OCI-M2 (cell line): ENCODE data around the gene C6orf47.

Experiments used
- DNase-seq: peaks from one replicate; lab custom pipeline; 2025; ENCODE audit not compliant: unreplicated experiment; lab: John Stamatoyannopoulos, UW

The C6orf47 gene

DNA sequence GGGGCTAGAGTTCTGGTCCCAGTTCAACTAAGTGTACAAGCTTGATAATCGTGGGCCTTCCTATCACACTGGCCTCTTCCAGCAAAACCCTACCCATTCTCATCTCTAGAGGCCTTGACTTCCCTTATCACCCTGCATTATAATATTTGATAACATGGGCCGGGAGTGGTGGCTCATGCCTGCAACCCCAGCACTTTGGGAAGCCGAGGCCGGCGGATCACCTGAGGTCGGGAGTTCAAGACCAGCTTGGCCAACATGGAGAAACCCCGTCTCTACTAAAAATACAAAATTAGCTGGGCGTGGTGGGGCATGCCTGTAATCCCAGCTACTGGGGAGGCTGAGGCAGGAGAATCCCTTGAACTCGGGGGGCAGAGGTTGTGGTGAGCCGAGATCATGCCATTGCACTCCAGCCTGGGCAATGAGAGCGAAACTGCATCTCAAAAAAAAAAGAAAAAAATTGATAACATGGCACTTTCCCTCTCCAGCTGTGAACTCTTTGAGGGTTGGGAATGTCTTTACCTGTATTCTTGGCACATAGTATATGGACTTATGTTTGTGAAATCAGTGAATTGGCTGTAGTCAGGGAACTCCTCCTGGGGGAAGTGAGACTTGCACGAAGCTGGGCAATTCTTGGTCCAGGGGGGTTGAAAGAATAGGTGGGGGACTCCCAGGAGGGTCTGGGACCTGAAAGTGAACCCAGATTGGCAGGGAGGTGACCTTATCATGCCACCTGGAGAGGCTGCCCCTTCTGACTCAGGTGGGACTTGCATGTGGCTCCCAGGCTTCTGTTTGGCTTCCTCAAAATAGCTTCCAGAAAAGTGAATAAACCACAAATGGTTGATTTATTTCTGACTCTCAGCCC, 915 bp upstream of the C6orf47 start:
- no peak for DNase-seq

DNA sequence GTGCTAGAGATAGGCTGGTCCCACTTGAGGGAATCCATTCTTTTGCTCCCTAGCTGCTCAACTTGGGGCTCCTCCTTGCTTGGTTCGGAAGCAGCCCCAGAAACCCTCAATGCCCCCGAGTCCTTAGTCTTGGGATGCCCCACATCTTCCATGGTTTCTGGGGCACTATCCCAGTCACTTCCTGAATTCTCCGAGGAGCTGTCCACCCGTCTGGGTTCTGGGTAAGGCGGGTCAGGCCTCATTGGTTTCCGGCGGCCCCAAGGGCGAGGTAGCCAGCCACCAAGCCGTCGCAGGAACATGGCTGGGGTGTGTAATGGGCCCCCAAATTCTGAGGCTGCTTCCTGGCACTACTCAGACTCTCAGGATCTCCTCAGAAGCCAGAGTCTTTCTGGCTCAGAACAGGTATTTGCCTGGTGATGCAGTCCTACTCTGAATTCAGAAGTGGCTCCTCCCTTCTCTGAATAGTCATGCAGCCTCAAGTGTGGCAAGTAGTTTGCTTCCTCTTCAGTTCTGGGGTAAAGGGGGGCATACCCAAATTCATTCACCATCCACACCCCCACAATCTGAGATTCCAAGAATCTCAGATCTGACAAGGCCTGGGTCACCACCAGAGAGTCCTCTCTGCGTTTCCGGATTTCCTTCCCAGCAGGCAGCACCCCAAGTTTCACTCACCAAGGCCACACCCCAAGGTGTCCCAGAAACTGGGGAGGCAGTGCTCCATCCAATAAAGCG, 763 bp downstream of the C6orf47 start:
- no peak for DNase-seq

DNA sequence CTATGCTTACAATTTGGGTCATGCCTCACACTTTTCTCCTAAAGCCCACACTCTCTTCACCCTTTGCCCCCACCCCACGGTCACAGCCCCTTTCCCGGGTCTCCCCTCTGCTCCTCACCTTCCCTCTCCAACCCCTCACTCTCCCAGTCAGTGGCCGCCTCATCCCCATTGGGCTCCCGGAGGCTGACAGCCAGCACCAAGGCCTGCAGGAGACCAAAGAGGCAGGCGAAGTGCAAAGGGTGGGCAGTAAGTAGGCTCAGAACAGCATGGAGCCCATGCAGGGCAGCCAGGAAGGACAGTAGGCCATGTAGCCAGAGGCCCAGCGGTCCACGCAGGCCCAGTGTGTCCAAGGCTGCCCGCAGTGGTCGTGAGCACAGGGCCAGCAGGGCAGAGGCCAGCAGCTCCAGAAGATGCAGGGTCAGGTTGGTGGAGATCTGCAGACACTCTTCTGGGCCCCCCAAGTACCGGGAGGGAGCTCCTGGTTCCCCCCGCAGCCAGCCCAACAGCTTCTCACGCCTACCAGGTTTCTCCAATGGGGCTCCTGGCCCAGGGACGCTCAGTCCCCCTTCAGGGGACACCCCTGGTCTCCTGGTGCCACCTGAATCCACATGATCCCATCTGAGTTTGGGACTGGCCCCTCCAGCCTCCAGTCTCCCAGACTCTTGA, 1.5 kb downstream of the C6orf47 start:
- DNase-seq: no peak

GRCh38 chr6:31658158-31658688, 2.4 kb downstream of the C6orf47 start:
- DNase-seq: no peak

GRCh38 chr6:31657406-31658157, 3.0 kb downstream of the C6orf47 start:
- DNase-seq: no peak

DNA sequence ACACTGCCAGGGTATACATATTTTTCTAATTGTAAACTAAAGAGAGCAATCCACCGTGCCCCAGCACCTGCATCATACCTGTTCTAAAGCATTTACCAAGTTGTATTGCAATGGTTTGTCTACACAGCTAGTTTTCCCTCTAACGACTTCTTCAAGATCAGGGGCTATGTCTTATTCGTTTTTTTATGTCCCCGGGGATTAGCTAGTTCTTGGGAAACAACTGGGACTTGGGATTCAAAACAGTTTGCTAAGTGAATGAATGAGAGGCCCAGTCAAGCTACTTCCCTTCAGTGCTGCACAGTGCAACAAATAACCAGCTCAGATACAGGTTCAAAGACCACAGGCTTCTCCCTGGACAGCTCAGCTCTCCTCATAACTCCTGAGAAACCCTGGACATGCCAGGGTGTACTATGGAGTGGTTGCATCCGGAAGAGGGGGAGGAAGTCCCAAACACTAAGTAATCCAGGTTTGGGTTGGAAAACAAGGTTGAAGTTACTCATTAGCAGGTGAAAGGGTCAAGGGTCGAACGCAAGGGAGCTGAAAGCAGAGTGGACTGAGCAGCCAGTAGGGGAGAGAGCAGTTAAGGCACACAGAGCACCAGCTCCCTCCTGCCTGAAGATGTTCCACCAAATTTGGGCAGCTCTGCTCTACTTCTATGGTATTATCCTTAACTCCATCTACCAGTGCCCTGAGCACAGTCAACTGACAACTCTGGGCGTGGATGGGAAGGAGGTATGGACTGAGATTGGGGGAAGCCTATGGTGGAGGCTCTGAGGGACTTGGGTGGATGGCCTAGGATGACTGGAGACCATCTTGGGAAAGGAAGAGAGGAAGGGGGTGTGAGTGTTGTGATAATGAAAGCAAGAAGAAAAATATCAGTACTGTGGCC, 5.0 kb downstream of the C6orf47 start, which contains the start of gene APOM:
TSS of gene APOM (plus strand) at position 546 of the 889 bp plus-strand sequence. CDS start at position 619, 73 bp downstream.
- no peak for DNase-seq

GRCh38 chr6:31654574-31655348, 5.8 kb downstream of the C6orf47 start:
- no peak for DNase-seq

DNA sequence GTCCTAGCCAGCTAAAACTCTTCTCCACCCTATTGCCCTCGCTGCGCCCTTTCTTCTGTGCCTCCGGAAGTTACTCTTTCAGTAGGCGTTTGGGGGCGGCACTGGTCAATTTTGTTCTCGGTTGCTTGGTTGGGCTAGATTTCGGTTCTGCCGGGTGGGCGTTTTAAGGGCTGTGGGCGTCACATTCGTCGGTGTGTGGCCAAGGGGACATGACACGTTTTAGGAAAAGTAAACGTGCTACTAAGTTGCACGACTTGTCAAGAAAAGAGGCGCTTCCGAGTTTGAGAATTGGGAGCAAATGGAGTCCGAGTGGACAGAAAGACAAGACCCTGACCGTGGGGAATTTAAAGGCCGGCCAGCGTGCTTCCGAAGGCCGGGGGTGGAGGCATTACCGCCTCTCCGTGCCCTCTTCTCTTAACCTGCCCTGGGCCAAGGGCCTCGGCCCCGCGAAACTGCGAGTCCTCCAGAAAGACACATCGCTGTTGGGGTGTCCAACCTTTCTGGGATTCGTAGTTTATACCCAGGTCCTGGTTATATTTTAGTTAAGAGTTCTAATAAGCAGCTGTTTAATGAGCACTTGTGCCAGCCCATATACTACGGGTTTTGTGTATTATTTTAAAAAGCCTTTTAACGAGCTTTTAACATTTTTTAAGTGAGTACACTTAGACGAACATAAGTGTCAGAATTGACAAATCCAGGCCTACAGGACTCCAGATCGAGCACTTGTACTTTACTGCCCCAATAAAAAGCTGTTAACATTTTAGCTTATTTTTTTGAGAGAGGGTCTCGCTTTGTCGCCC, 7.5 kb downstream of the C6orf47 start:
- no peak for DNase-seq

GRCh38 chr6:31651602-31652191, 8.9 kb downstream of the C6orf47 start:
- no peak for DNase-seq

GRCh38 chr6:31645325-31645724, 15.3 kb downstream of the C6orf47 start:
- DNase-seq: no peak

DNA sequence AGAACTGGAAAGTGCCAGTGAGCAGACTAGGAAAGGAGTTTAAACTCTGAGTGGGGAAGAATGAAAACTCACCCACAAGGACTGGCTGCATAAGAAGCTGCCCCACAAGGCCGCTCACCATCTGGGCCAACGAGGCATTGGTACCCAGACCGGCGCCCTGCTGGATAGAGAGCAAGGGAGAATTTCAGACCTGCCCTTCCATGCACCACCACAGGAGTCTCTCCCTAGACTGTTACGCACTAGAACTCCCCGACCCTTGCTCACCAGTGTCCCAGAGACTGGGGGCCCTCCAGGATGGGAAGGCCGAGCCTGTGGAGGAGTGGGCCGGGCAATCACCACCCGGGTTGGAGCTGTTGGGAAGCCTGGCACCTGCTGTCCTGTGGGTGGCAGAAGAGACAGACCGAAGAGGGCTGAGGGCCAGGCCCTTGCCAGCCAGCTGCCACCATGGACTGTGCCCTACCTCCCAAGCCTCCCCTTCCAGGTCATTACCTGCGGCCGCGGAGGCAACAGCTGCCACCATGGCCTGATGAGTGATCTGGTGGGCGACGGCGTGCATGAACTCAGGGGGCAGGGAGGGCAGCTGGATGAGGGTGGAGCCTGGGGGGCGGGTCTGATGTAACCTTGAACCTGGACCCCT, 16.6 kb downstream of the C6orf47 start:
- DNase-seq: no peak

DNA sequence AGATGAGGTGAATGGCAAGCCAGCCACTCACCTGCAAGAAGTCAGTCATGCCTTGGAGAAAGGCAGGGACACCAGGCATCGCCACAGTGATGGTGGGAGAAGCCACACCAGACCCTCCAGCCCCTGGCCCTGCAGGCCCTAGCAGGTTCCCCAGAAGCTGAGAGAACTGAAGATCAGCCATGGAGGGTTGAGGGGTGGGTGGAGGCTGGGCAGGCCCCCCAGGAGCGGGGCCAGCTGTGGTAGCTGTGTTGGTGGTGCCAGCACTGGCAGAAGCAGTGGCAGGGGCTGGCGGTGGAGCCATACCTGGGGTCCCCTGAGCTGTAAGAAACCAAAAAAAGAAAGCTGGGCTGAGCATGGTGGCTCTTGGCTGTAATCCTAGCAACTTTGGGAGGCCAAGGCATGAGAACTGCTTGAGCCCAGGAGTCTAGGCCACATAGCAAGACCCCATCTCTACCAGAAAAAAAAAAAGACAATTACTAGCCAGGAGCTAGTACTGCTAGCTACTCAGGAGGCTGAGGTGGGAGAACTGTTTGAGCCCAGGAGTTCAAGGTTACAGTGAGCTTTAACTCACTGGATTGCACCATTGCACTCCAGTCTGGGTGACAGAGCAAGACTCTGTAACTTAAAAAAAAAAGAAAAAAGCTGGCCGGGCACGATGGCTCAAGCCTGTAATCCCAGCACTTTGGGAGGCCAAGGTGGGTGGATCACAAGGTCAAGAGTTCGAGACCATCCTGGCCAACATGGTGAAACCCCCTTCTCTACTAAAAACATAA, 17.6 kb downstream of the C6orf47 start:
- no peak for DNase-seq

GRCh38 chr6:31641370-31641769, 19.2 kb downstream of the C6orf47 start:
- DNase-seq: no peak

DNA sequence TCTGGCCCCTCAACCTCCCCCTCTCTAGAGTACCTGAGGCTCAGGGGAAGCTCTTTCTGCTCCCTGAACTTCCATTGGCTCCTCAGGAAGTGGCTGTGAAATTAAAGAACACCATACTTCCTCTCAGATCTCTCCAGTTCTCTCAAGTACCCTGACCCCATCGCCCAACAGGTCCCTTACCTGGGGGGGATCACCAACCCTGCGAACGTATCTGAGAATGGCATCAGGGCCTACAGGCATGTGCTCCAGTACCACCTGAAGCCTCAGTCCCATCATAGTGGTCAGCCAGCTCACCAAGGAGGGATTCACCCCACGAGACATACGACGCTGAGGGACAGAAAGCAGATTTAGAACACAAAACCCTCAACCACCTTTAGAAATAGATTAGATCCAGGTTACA, 20.0 kb downstream of the C6orf47 start:
- DNase-seq: no peak

DNA sequence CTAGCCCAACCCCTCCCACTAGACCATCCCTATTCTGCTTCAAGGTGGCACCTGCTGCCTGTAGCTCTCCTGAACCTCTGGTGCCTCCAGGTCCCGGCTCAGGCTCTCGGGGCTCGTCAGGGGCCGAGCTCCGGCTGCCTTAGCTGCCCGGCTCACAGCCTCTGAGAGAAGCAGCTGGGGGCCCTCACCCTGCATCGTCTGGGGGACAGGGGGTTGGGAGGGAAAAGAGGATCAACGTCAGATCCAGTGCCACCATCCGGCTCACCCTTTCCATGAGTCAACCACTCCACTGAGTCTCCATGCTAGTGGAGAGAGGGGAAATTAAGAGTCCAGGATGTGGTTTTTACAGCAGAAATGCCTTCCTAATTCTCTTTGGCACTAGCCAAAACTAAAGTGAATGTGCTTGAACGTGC, 21.1 kb downstream of the C6orf47 start:
- DNase-seq: no peak

- DNase-seq: no peak
These were observed 21.5 kb downstream of the C6orf47 start for GRCh38 chr6:31639043-31639442.
